GM19455 (cell line): ENCODE data around the gene PHKG1.
A peak's percentile ranks its signal among the peaks of the same experiment; 100 is the strongest.
"Not testable (repeated sequence)": the region's sequence is repeated elsewhere in the genome, so short reads cannot be mapped to it uniquely, and the experiment has no call there.

Experiments used
- ATAC-seq: cut with Tn5 transposase; IDR thresholded peaks from one replicate; pipeline ENCODE4 v1.9.1; 2021; ENCODE audit not compliant: unreplicated experiment

PHKG1 gene

GRCh38 chr7:56046721-56047445 is 45.9 kb downstream of the PHKG1 start:
- no peak for ATAC-seq

GRCh38 chr7:56045758-56046157 is 47.0 kb downstream of the PHKG1 start:
- not testable (repeated sequence) for ATAC-seq

GRCh38 chr7:56040730-56041129 is 52.0 kb downstream of the PHKG1 start:
- no peak for ATAC-seq

GRCh38 chr7:56033671-56034432 is 58.9 kb downstream of the PHKG1 start:
- peak; percentile 99 for ATAC-seq

GRCh38 chr7:56032578-56032977 is 60.2 kb downstream of the PHKG1 start:
- ATAC-seq = not testable (repeated sequence)

- ATAC-seq = not testable (repeated sequence)
Measured at GRCh38 chr7:56031556-56031955, 61.2 kb downstream of the PHKG1 start.

- no peak for ATAC-seq
Measured at GRCh38 chr7:56030340-56030739, 62.4 kb downstream of the PHKG1 start.
